ENCODE results near the gene FBXO24.

GRCh38 chr7:100621554-100621953 is 35.4 kb downstream of the FBXO24 start:
- no peak for TF ChIP-seq EZH2phosphoT487 (IDR thresholded peaks at IDR 0.05)
- no peak for TF ChIP-seq CTCF (IDR thresholded peaks at IDR 0.05)
